K562 (cell line): ENCODE measurements around the gene WNT16. TPM values are rescaled to one million over a fixed set of nuclear protein-coding genes. Genes with fewer than 3 reads are reported as not detected.

Experiments used
- ATAC-seq: fragments of 200-7000 bp; cut with Tn5 transposase; 3 replicates; pipeline ENCODE4 v1.9.1; 2020; ENCODE audit warnings: moderate library complexity
- BruUV-seq: library from RNA; stranded (reverse); fragments of 400-500 nt; replicated peaks from 2 replicates; lab custom pipeline; 2021; lab: Mats Ljungman, UMichigan
- CTCF ChIA-PET: fragments of 300-600 bp; formaldehyde crosslinking; extraction: SDS; loops from one replicate; lab custom pipeline; 2021; ENCODE audit warnings: low intra/inter-chr PET ratio; lab: Yijun Ruan, JAX
- POLR2A ChIA-PET: fragments of 300-600, 350-650 bp; sonication (Branson Sonifier 250); formaldehyde crosslinking; extraction: SDS; loops from one replicate; lab custom pipeline; 2021; ENCODE audit warnings: antibody characterized with exemption, inconsistent platforms; lab: Yijun Ruan, JAX
- DNase-seq, 4 experiments: peaks; one replicate each; pipeline versions ENCODE4 v3.0.0 to v3.0.0-alpha.2; 2011 to 2018; ENCODE audit warnings: low spot score in 3 of 4, mixed read lengths in 3 of 4; ENCODE audit errors: extremely low read depth in 1 of 4
- FAIRE-seq: peaks from 2 replicates; lab custom pipeline; 2011; peaks lifted over from hg19 to GRCh38; lab: Jason Lieb, UNC
- H2AFZ ChIP-seq: 2 replicates; pipeline ENCODE4 v1.6.0; 2011; ENCODE audit warnings: low read depth, low read length, control low read depth, inconsistent platforms
- H3K27ac ChIP-seq: fragments of 200-600 bp; 3 replicates; pipeline ENCODE4 v1.8.0; 2011; ENCODE audit warnings: low read depth, mild to moderate bottlenecking, control low read depth, inconsistent platforms, low read length, moderate library complexity, mixed read lengths; ENCODE audit errors: extremely low read depth
- H3K27me3 ChIP-seq, 2 experiments: fragments of 300-600 bp in 1 of 2; 2 replicates in 1 of 2; 3 replicates in 1 of 2; pipeline versions ENCODE4 v1.6.0 to v1.8.0; 2011; ENCODE audit warnings: inconsistent platforms in 2 of 2, low read length in 2 of 2, mild to moderate bottlenecking in 1 of 2, mixed read lengths in 1 of 2, moderate library complexity in 1 of 2; ENCODE audit not compliant: control insufficient read depth in 2 of 2, insufficient read depth in 2 of 2
- H3K36me3 ChIP-seq: fragments of 300-600 bp; 3 replicates; pipeline ENCODE4 v1.8.0; 2011; ENCODE audit warnings: mild to moderate bottlenecking, low read length, inconsistent platforms; ENCODE audit not compliant: control insufficient read depth, insufficient read depth
- H3K4me1 ChIP-seq, 2 experiments: fragments of 200-600 bp in 1 of 2; replicated peaks in 1 of 2; 2 replicates in 1 of 2; 3 replicates in 1 of 2; pipeline versions ENCODE4 v1.5.1 to v1.8.0; 2011; ENCODE audit warnings: inconsistent platforms in 2 of 2, low read length in 2 of 2, mild to moderate bottlenecking in 1 of 2, mixed read lengths in 1 of 2, moderate library complexity in 1 of 2; ENCODE audit not compliant: control insufficient read depth in 2 of 2, insufficient read depth in 2 of 2
- H3K4me2 ChIP-seq: 2 replicates; pipeline ENCODE4 v1.6.1; 2011; ENCODE audit warnings: low read length, control low read depth, inconsistent platforms, mixed read lengths; ENCODE audit not compliant: insufficient read depth
- H3K4me3 ChIP-seq: fragments of 200-600 bp; sonication (generic), shearing (Covaris generic); 2 replicates; pipeline ENCODE4 v1.5.1; 2016; ENCODE audit warnings: control low read depth, inconsistent platforms
- H3K79me2 ChIP-seq: fragments of 200-600 bp; 3 replicates; pipeline ENCODE4 v1.8.0; 2011; ENCODE audit warnings: low read length, inconsistent platforms; ENCODE audit not compliant: control insufficient read depth, insufficient read depth
- H3K9ac ChIP-seq, 2 experiments: 2 replicates each; pipeline versions ENCODE4 v1.6.0 to v1.6.1; 2011; ENCODE audit warnings: low read depth in 2 of 2, low read length in 2 of 2, control low read depth in 1 of 2, inconsistent platforms in 1 of 2, mild to moderate bottlenecking in 1 of 2, mixed read lengths in 1 of 2; ENCODE audit not compliant: insufficient read depth in 1 of 2
- H3K9me1 ChIP-seq: one replicate; pipeline ENCODE4 v1.6.0; 2011; ENCODE audit warnings: inconsistent platforms, mild to moderate bottlenecking, low read length, moderate library complexity; ENCODE audit not compliant: control insufficient read depth, insufficient read depth
- H3K9me3 ChIP-seq: replicated peaks from 2 replicates; pipeline ENCODE4 v1.5.1; 2011; ENCODE audit warnings: low read depth, low read length, inconsistent platforms; ENCODE audit not compliant: control insufficient read depth, insufficient read depth
- H4K20me1 ChIP-seq: replicated peaks from 2 replicates; pipeline ENCODE4 v1.6.1; 2011; ENCODE audit warnings: low read length, inconsistent platforms, mixed read lengths; ENCODE audit not compliant: control insufficient read depth, insufficient read depth
- FOXK1 ChIP-seq: sonication (generic); formaldehyde crosslinking; IDR thresholded peaks from 2 replicates; pipeline ENCODE4 v1.8.0; 2022; ENCODE audit warnings: missing genetic modification reagents, mild to moderate bottlenecking, borderline replicate concordance
- GATA2 ChIP-seq: sonication (generic); formaldehyde crosslinking; IDR thresholded peaks from 2 replicates; pipeline ENCODE4 v1.4.0; 2020; ENCODE audit warnings: mild to moderate bottlenecking, missing genetic modification reagents
- NFIC ChIP-seq: fragments of 450-650 bp; IDR thresholded peaks from 2 replicates; pipeline ENCODE4 v1.6.1; 2017; ENCODE audit warnings: mild to moderate bottlenecking, inconsistent platforms
- ZNF12 ChIP-seq: sonication (generic); formaldehyde crosslinking; IDR thresholded peaks from 2 replicates; pipeline ENCODE4 v1.4.0; 2020; ENCODE audit warnings: mild to moderate bottlenecking, missing genetic modification reagents
- ZNF263 ChIP-seq: sonication (generic); formaldehyde crosslinking; IDR thresholded peaks from 2 replicates; pipeline ENCODE4 v1.8.0; 2022; ENCODE audit warnings: mild to moderate bottlenecking, missing genetic modification reagents, borderline replicate concordance
- WGBS: fragments of 100-300 bp; shearing (Covaris generic); methylation state at CpG from one replicate; pipeline ENCODE4 v1.1.6; 2016; ENCODE audit warnings: low coverage, mixed read lengths; ENCODE audit not compliant: insufficient coverage; ENCODE audit errors: missing lambda C conversion rate; 5-methylcytosine and 5-hydroxymethylcytosine counted together
- in situ Hi-C: fragments of 300-500 bp; cut with MboI; formaldehyde crosslinking; loops from 4 replicates; pipeline ENCODE4 v1.15.0; 2018; ENCODE audit warnings: inconsistent platforms, mixed read lengths
- intact Hi-C: fragments of 100-400 bp; cut with micrococcal nuclease; formaldehyde crosslinking; loops from 2 replicates; pipeline ENCODE4 v1.14.2; 2022
- polyA plus RNA-seq, 8 experiments: library from polyadenylated mRNA; depleted of rRNA in 4 of 8; stranded (reverse) in 5 of 8; unstranded in 3 of 8; fragments of >200 nt; fragmentation: Nextera tagmentation in 2 of 8; fragmentation: Illumina TruSeq in 1 of 8; extraction: Ambion mirVana in 2 of 8; extraction: Trizol in 1 of 8; gene quantifications; 2 replicates each; pipeline versions ENCODE4 v1.2.1 to v1.2.3, GENCODE V29; 2011 to 2014; ENCODE audit warnings: inconsistent platforms in 1 of 8, missing spikeins in 1 of 8
- total RNA-seq, 7 experiments: library from RNA; depleted of rRNA in 6 of 7; stranded (reverse); fragments of >200 nt in 6 of 7; fragmentation: Illumina TruSeq in 2 of 7; extraction: Trizol in 2 of 7; gene quantifications; 2 replicates each; pipeline versions ENCODE4 v1.2.1 to v1.2.3, GENCODE V29; 2011 to 2021; ENCODE audit warnings: low replicate concordance in 1 of 7
- TF ChIP-seq, protein P1 (sequence below): fragments of 450-650 bp; formaldehyde crosslinking; IDR thresholded peaks from 2 replicates; pipeline ENCODE4 v1.4.0; 2022; ENCODE audit warnings: mild to moderate bottlenecking, moderate library complexity
- TF ChIP-seq, protein P2 (sequence below): IDR thresholded peaks from 3 replicates; pipeline ENCODE4 v1.6.1; 2011; ENCODE audit warnings: borderline replicate concordance, mild to moderate bottlenecking, moderate library complexity; ENCODE audit not compliant: insufficient read length; ENCODE audit errors: extremely low read depth

The WNT16 gene
- total and polyA plus RNA-seq, 9 of the 15 experiments (the other 6 are each of a cell fraction or from before 2014, with no cell fraction given): 0.06 to 0.07 TPM; not detected in 7

DNA sequence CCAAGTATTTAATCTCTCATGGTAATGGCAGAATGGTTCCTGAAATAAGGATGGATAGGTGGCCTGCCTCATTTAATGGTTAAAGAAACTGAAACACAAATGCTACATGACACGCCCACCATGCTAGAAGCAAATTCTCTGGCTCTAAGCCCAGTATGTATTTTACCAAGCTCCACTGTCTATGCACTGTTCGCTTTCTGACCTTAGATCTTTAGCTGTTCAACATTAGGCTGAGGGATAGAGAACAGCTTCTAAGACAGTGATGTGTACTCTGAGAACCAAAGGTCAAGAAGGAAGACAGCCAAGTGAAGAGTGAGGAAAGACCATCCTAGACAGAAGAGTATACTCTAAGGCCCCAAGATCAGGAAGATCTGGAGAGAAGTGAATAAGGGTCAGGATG is 40.7 kb downstream of the WNT16 start:
- BruUV-seq: no TSS peak
- in situ Hi-C loops: loop anchor here (25.0 kb wide), 1 partner anchor 618 kb away; no protein-coding TSS in a partner anchor
- FAIRE-seq: no peak
- ChIA-PET POLR2A (interaction anchor here (0.7 to 1.0 kb wide), 3 partner anchors 17 to 27 kb away, joined by 3 to 6 read pairs (median 3); partner anchors contain the start of gene FAM3C), CTCF (no interaction called here)
- Histone ChIP-seq H3K4me1 (no peaks in the 10 kb centered on the region), H3K27me3 (no peaks in the 10 kb centered on the region), H3K9me1 (no peaks in the 10 kb centered on the region), H3K9ac (no peak overlapping the region), H3K79me2 (no peaks in the 10 kb centered on the region), H4K20me1 (no peaks in the 10 kb centered on the region), H3K4me3 (no peak overlapping the region), H3K36me3 (peaks cover 61% of the 10 kb centered on the region; the same call in 2 of the 3 replicates), H3K9me3 (no peaks in the 10 kb centered on the region), H2AFZ (no peak overlapping the region), H3K4me2 (no peak overlapping the region), H3K27ac (no peak overlapping the region)
- ATAC-seq: no peak; the same call in 2 of the 3 replicates
- TF ChIP-seq, protein P1, sequence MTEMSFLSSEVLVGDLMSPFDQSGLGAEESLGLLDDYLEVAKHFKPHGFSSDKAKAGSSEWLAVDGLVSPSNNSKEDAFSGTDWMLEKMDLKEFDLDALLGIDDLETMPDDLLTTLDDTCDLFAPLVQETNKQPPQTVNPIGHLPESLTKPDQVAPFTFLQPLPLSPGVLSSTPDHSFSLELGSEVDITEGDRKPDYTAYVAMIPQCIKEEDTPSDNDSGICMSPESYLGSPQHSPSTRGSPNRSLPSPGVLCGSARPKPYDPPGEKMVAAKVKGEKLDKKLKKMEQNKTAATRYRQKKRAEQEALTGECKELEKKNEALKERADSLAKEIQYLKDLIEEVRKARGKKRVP (CRISPR knock-in tag): no peak
- TF ChIP-seq GATA2 (no peak), ZNF263 (CRISPR knock-in tag) (no peak), ZNF12 (CRISPR knock-in tag) (no peak), FOXK1 (CRISPR knock-in tag) (no peak), NFIC (peak; percentile 18; the same call in 1 of the 2 replicates)
- TF ChIP-seq, protein P2, sequence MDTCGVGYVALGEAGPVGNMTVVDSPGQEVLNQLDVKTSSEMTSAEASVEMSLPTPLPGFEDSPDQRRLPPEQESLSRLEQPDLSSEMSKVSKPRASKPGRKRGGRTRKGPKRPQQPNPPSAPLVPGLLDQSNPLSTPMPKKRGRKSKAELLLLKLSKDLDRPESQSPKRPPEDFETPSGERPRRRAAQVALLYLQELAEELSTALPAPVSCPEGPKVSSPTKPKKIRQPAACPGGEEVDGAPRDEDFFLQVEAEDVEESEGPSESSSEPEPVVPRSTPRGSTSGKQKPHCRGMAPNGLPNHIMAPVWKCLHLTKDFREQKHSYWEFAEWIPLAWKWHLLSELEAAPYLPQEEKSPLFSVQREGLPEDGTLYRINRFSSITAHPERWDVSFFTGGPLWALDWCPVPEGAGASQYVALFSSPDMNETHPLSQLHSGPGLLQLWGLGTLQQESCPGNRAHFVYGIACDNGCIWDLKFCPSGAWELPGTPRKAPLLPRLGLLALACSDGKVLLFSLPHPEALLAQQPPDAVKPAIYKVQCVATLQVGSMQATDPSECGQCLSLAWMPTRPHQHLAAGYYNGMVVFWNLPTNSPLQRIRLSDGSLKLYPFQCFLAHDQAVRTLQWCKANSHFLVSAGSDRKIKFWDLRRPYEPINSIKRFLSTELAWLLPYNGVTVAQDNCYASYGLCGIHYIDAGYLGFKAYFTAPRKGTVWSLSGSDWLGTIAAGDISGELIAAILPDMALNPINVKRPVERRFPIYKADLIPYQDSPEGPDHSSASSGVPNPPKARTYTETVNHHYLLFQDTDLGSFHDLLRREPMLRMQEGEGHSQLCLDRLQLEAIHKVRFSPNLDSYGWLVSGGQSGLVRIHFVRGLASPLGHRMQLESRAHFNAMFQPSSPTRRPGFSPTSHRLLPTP: no peak
- no peak for DNase-seq
- intact Hi-C loops: no loop called here
- 84% methylated on average over 2 of the region's 2 CpGs for WGBS
